ENCODE results near the gene IRX3.
"Not testable (repeated sequence)": the region's sequence is repeated elsewhere in the genome, so short reads cannot be mapped to it uniquely, and the experiment has no call there.

Gene IRX3

GRCh38 chr16:54273566-54273965 is 13.0 kb downstream of the IRX3 start:
- DNase-seq, result no peak

- DNase-seq, result no peak
Measured at GRCh38 chr16:54270711-54271110, 15.9 kb downstream of the IRX3 start.

- no peak for DNase-seq
Measured at GRCh38 chr16:54269461-54269860, 17.1 kb downstream of the IRX3 start.

- DNase-seq, result no peak
Measured at GRCh38 chr16:54268766-54269165, 17.8 kb downstream of the IRX3 start.

GRCh38 chr16:54268340-54268739 is 18.2 kb downstream of the IRX3 start:
- DNase-seq, result no peak

GRCh38 chr16:54266363-54266955 is 20.1 kb downstream of the IRX3 start:
- DNase-seq, result no peak

GRCh38 chr16:54265575-54266107 is 20.9 kb downstream of the IRX3 start:
- no peak for DNase-seq

GRCh38 chr16:54253118-54253517 is 33.5 kb downstream of the IRX3 start:
- no peak for DNase-seq

- no peak for DNase-seq
Measured at GRCh38 chr16:54248863-54249710, 37.5 kb downstream of the IRX3 start.

GRCh38 chr16:54247705-54248104 is 38.9 kb downstream of the IRX3 start:
- DNase-seq, result not testable (repeated sequence)

- DNase-seq, result no peak
Measured at GRCh38 chr16:54246454-54246821, 40.1 kb downstream of the IRX3 start.

- DNase-seq, result no peak
Measured at GRCh38 chr16:54245788-54246453, 40.7 kb downstream of the IRX3 start.

- DNase-seq, result no peak
Measured at GRCh38 chr16:54244061-54244886, 42.3 kb downstream of the IRX3 start.

GRCh38 chr16:54243202-54243601 is 43.4 kb downstream of the IRX3 start:
- DNase-seq, result no peak

- DNase-seq, result no peak
Measured at GRCh38 chr16:54242199-54242598, 44.4 kb downstream of the IRX3 start.

- no peak for DNase-seq
Measured at GRCh38 chr16:54241525-54241924, 45.1 kb downstream of the IRX3 start.

- DNase-seq, result no peak
Measured at GRCh38 chr16:54240271-54241129, 46.1 kb downstream of the IRX3 start.

GRCh38 chr16:54239456-54239855 is 47.1 kb downstream of the IRX3 start:
- DNase-seq, result no peak

GRCh38 chr16:54236773-54237172 is 49.8 kb downstream of the IRX3 start:
- DNase-seq, result no peak

- DNase-seq, result no peak
Measured at GRCh38 chr16:54233615-54234014, 53.0 kb downstream of the IRX3 start.

All from activated effector memory CD4-positive, alpha-beta T cell treated with Interleukin-2 at 50 U/mL for 16 hours (primary cell).